Activated T-helper 2 cell treated with anti-CD3 and anti-CD28 coated beads, Interferon-gamma antibody, Interleukin-2, Interleukin-4, amounts not matched to agents 10 μg/mL and 5 μg/mL and 100 μg/mL, durations not matched to agents 14 hours and 24 hours and 36 hours (primary cell): Measurements from ENCODE around the gene KRT4. TPM values are rescaled to one million over a fixed set of nuclear protein-coding genes. Genes with fewer than 3 reads are reported as not detected.
"Not testable (repeated sequence)": the region's sequence is repeated elsewhere in the genome, so short reads cannot be mapped to it uniquely, and the experiment has no call there.

Source experiments
- DNase-seq: peaks from one replicate; pipeline ENCODE4 v3.0.0; 2021; ENCODE audit warnings: low spot score
- H3K27ac Mint-ChIP-seq: one replicate; pipeline ENCODE4 v1.8.0; 2021; ENCODE audit warnings: mixed read lengths
- H3K27me3 Mint-ChIP-seq: one replicate; pipeline ENCODE4 v1.8.0; 2021; ENCODE audit warnings: low read depth, mixed read lengths
- H3K36me3 Mint-ChIP-seq: one replicate; pipeline ENCODE4 v1.8.0; 2021; ENCODE audit warnings: low read depth, mixed read lengths
- H3K4me1 Mint-ChIP-seq: one replicate; pipeline ENCODE4 v1.8.0; 2021; ENCODE audit warnings: low read depth, mixed read lengths
- H3K4me3 Mint-ChIP-seq: one replicate; pipeline ENCODE4 v1.8.0; 2021; ENCODE audit warnings: low read depth, mild to moderate bottlenecking, moderate library complexity, mixed read lengths
- H3K9me3 Mint-ChIP-seq: one replicate; pipeline ENCODE4 v1.8.0; 2021; ENCODE audit warnings: mixed read lengths
- intact Hi-C: fragments of 100-400 bp; cut with micrococcal nuclease; formaldehyde crosslinking; loops from one replicate; pipeline ENCODE4 v1.15.1; 2023
- total RNA-seq: library from RNA; stranded (reverse); gene quantifications from 2 replicates; pipeline ENCODE4 v1.2.3, GENCODE V29; 2022

Gene KRT4
- not detected in 2 replicates for total RNA-seq

DNA sequence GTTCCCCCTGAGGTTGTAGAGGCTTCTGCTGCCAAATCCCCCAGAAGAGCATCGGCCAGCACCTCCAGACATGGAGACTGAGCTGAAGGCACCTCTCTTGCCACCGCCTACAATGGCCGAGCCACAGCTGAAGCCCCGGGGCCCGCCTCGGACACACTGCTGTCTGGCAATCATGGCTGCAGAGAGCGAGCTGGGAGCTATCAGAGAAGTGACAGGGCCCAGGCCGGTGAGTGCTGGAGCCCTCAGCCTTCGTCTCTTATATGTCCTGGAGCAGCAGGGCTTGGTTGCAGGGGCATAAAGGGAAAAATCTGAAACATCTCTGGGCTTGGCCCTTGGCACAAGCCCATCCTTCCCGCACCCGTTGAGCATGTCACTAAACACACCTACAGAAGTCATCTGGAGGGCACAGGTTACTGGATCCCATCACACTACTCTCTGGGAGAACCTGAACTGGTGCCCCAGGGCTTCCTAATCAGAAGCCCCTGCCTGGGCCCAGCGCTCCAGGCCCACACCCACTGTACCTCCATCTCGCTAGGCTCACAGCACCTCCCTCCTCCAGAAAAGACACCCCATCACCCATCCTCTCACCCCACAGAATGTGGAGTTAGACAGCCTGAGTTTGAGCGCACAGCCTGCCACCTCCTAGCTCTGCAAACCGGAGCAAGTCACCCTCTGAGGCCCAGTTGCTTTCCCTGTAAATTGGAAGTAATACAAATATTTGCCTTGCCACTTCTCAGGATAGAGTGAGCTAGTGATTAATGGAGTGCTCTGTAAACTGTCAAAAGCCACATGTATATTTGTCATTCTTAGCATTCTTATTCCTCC lies at the start of gene KRT4:
KRT4 (minus strand) TSS at position 232 of the 825 bp plus-strand sequence; CDS start at position 174, 58 bp downstream.
- Mint-ChIP-seq H3K4me3 (no peak within 1 kb of the TSS), H3K9me3 (no peaks in the 10 kb centered on the region), H3K27ac (no peak within 1 kb of the TSS), H3K36me3 (no peaks in the 10 kb centered on the region), H3K4me1 (peaks cover 6% of the 10 kb centered on the region), H3K27me3 (peaks cover 2% of the 10 kb centered on the region)
- DNase-seq = no peak
- intact Hi-C loops = no loop called here

DNA sequence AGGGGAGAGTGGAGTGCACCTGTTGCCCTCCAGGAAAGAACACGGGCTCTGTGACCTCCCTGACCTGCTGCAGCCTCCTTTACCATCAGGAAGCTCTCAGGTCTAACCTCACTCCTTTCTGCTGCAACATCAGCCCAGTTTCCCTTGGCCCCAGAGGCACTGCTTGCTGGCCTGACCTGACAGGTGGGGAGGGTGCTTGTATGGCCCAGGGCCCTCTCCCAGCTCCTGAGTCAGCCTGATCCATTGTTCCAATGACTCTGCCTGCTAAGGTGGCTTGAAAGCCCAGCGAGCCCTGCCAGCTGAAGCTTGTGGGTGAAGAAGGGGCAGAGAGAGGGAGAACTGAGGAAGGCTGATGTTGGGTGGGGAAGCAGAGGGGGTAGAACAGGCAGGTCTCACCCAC lies 48.1 kb upstream of the KRT4 start:
- no peak for DNase-seq
- Mint-ChIP-seq H3K4me3 (no peak overlapping the region), H3K36me3 (no peaks in the 10 kb centered on the region), H3K27ac (no peak overlapping the region), H3K9me3 (no peaks in the 10 kb centered on the region), H3K27me3 (no peaks in the 10 kb centered on the region), H3K4me1 (peaks cover 1% of the 10 kb centered on the region)
- intact Hi-C loops = no loop called here

DNA sequence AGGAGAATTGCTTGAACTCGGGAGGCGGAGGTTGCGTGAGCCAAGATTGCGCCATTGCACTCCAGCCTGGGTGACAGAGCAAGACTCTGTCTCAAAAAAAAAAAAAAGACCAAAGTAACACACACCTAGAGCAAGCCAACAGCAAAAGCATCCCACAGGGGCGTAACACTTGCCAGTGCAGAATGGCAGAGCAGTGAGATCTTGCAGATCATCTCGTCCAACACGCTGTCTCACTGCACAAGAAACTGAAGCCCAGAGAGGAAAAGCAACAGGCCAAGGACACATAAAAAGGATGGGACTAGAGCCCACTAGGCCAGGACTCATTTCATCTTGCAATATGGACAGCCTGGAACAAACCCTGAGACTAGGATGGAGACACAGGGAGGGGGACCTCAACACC lies 47.6 kb upstream of the KRT4 start:
- no peaks in the 10 kb centered on the region for H3K4me1 Mint-ChIP-seq
- no peak for DNase-seq
- intact Hi-C loops = no loop called here
- no peak overlapping the region for H3K4me3 Mint-ChIP-seq
- no peaks in the 10 kb centered on the region for H3K27me3 Mint-ChIP-seq
- H3K9me3 Mint-ChIP-seq = no peaks in the 10 kb centered on the region
- no peaks in the 10 kb centered on the region for H3K36me3 Mint-ChIP-seq
- no peak overlapping the region for H3K27ac Mint-ChIP-seq

- no peaks in the 10 kb centered on the region for H3K36me3 Mint-ChIP-seq
- intact Hi-C loops = no loop called here
- H3K4me1 Mint-ChIP-seq = no peaks in the 10 kb centered on the region
- peaks cover 2% of the 10 kb centered on the region for H3K27me3 Mint-ChIP-seq
- no peak for DNase-seq
- H3K9me3 Mint-ChIP-seq = no peaks in the 10 kb centered on the region
- no peak overlapping the region for H3K27ac Mint-ChIP-seq
- H3K4me3 Mint-ChIP-seq = no peak overlapping the region
These were observed 46.3 kb upstream of the KRT4 start for GRCh38 chr12:52860102-52860823.

DNA sequence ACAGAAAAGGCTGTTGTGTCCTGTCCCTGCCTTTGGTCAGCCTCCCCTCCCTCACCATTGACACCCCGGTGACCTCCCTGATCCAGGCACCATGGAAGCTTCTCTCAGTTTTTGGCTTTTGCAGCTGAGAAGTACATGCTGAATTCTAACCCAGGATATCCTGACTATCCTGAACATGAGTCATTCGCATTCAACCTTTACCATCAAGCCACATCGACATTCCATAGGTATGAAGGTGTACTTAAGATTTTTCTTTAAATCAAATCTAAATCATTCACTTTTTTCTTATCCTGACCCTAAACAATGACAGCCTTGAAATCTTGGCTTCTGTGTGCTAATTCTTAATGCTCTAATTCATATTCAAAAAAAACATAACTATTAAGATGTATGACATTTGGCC lies 43.6 kb upstream of the KRT4 start:
- Mint-ChIP-seq H3K9me3 (no peaks in the 10 kb centered on the region), H3K4me3 (no peak overlapping the region), H3K36me3 (no peaks in the 10 kb centered on the region), H3K4me1 (no peaks in the 10 kb centered on the region), H3K27ac (no peak overlapping the region), H3K27me3 (peaks cover 15% of the 10 kb centered on the region)
- no peak for DNase-seq
- intact Hi-C loops = no loop called here

- Mint-ChIP-seq H3K27me3 (peaks cover 19% of the 10 kb centered on the region), H3K4me1 (no peaks in the 10 kb centered on the region), H3K27ac (no peak overlapping the region), H3K4me3 (no peak overlapping the region), H3K9me3 (no peaks in the 10 kb centered on the region), H3K36me3 (no peaks in the 10 kb centered on the region)
- no peak for DNase-seq
- intact Hi-C loops = no loop called here
These were observed 42.9 kb upstream of the KRT4 start for GRCh38 chr12:52856787-52857186.

GRCh38 chr12:52856077-52856476 lies 42.2 kb upstream of the KRT4 start:
- H3K9me3 Mint-ChIP-seq, H3K27ac Mint-ChIP-seq, DNase-seq, H3K4me3 Mint-ChIP-seq, intact Hi-C loops, H3K4me1 Mint-ChIP-seq, H3K36me3 Mint-ChIP-seq: not testable (repeated sequence)
- peaks cover 23% of the 10 kb centered on the region for H3K27me3 Mint-ChIP-seq

- no peaks in the 10 kb centered on the region for H3K9me3 Mint-ChIP-seq
- no peaks in the 10 kb centered on the region for H3K36me3 Mint-ChIP-seq
- no peak for DNase-seq
- no peak overlapping the region for H3K27ac Mint-ChIP-seq
- no peak overlapping the region for H3K4me3 Mint-ChIP-seq
- intact Hi-C loops = no loop called here
- peaks cover 26% of the 10 kb centered on the region for H3K27me3 Mint-ChIP-seq
- H3K4me1 Mint-ChIP-seq = no peaks in the 10 kb centered on the region
These were observed 37.9 kb upstream of the KRT4 start for GRCh38 chr12:52851787-52852186.

DNA sequence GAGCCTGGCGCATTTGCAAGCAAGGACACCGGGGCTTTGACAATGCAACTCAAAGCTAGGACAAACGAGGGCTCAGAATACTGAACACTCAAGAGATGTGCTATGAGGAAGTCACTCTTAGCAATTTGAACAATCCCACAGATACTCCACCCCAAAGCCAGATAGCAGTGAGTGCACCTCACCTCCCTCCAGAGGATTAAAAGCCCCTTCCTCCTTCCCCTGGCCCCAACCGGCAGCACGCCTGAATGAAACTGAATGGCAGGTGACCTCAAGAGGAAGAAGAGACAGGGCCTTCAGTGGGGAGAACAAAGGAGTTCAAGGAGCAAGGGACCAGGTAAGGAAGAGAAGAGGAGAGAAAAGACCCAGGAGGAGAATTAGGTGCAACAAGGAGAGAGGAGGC lies 36.8 kb upstream of the KRT4 start:
- H3K27ac Mint-ChIP-seq = no peak overlapping the region
- no peak overlapping the region for H3K4me3 Mint-ChIP-seq
- no peak for DNase-seq
- no peaks in the 10 kb centered on the region for H3K4me1 Mint-ChIP-seq
- H3K27me3 Mint-ChIP-seq = peaks cover 26% of the 10 kb centered on the region
- intact Hi-C loops = no loop called here
- H3K9me3 Mint-ChIP-seq = no peaks in the 10 kb centered on the region
- H3K36me3 Mint-ChIP-seq = no peaks in the 10 kb centered on the region

DNA sequence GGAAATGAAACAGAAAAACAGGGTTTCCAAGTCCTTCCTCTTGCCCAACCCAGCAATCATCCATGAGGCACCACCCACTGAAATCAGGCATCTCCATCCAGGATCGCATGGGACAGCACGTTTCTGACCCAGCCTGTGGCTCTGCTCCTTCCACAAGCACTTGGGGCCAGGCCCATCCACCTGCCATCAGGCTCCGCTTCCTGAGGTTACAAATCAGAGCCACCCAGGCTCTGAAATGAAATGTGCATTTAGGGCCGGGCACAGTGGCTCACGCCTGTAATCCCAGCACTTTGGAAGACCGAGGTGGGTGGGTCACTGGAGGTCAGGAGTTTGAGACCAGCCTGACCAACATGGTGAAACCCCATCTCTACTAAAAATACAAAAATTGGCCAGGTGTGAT lies 35.6 kb upstream of the KRT4 start:
- H3K4me3 Mint-ChIP-seq = no peak overlapping the region
- no peak overlapping the region for H3K27ac Mint-ChIP-seq
- peaks cover 21% of the 10 kb centered on the region for H3K27me3 Mint-ChIP-seq
- DNase-seq = no peak
- no peaks in the 10 kb centered on the region for H3K4me1 Mint-ChIP-seq
- intact Hi-C loops = no loop called here
- H3K36me3 Mint-ChIP-seq = no peaks in the 10 kb centered on the region
- H3K9me3 Mint-ChIP-seq = no peaks in the 10 kb centered on the region

DNA sequence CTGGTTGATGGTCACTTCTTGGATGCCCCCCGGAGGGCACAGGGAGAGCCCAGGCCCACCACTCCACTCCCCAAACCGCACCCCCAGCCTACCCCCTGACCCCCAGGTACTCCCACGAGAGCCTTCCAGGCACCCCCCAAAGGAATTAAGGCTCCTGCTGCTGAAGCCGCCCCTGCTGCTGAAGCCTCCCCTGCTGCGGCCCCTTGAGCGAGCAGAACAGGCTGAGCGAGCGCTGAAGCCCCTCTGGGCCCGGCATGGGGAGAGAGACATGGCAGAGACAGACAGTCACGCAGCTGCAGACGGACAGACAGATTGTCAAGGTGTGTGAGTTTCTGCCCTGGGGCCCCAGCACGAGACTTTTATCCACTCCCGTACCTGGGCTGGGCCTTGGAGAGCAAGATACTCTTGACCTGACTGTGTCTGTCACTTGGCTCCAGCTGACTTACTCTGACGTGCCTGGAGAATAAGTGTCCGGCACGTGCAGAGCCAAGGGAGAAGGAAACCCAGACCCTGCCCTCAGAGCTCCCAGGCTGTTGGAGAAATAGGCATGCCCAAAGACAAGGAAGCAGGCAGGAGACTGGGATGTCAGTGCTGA lies 34.8 kb upstream of the KRT4 start, which contains the start of gene KRT78:
KRT78 (minus strand) TSS at position 334 of the 595 bp plus-strand sequence; CDS start at position 270, 64 bp downstream.
- no peak for DNase-seq
- no peaks in the 10 kb centered on the region for H3K36me3 Mint-ChIP-seq
- intact Hi-C loops = no loop called here

GRCh38 chr12:52847335-52848102 lies 33.6 kb upstream of the KRT4 start:
- no peaks in the 10 kb centered on the region for H3K36me3 Mint-ChIP-seq
- peaks cover 11% of the 10 kb centered on the region for H3K27me3 Mint-ChIP-seq
- H3K9me3 Mint-ChIP-seq = no peaks in the 10 kb centered on the region
- H3K4me1 Mint-ChIP-seq = no peaks in the 10 kb centered on the region
- intact Hi-C loops = no loop called here
- H3K4me3 Mint-ChIP-seq = no peak overlapping the region
- no peak overlapping the region for H3K27ac Mint-ChIP-seq
- no peak for DNase-seq

More for the DNA sequence above, 34.8 kb upstream of the KRT4 start, which contains the start of gene KRT78:
- peaks cover 18% of the 10 kb centered on the region for H3K27me3 Mint-ChIP-seq
- H3K4me3 Mint-ChIP-seq = no peak within 1 kb of the TSS
- H3K27ac Mint-ChIP-seq = no peak within 1 kb of the TSS
- no peaks in the 10 kb centered on the region for H3K4me1 Mint-ChIP-seq
- no peaks in the 10 kb centered on the region for H3K9me3 Mint-ChIP-seq
